Activated CD8-positive, alpha-beta memory T cell treated with anti-CD3 and anti-CD28 coated beads, Interleukin-2, amount 10 ng/mL, durations not matched to agents 7 days and 5 days (primary cell): ENCODE data around the gene SLC12A8. TPM values are rescaled to one million over a fixed set of nuclear protein-coding genes. Genes with fewer than 3 reads are reported as not detected.

ENCODE experiments used
- ATAC-seq: fragments of 150-1000 bp; cut with Tn5 transposase; one replicate; pipeline ENCODE4 v1.10.0; 2021; ENCODE audit warnings: moderate library complexity
- CTCF ChIA-PET: fragments of 350-600 bp; sonication (Branson Sonifier 250); formaldehyde crosslinking; loops from one replicate; lab custom pipeline; 2021; ENCODE audit warnings: antibody characterized with exemption; lab: Charles Lee
- DNase-seq: peaks from one replicate; pipeline ENCODE4 v3.0.0-alpha.2; 2020
- H3K27ac Mint-ChIP-seq: one replicate; pipeline ENCODE4 v1.8.0; 2021; ENCODE audit warnings: mild to moderate bottlenecking, mixed read lengths
- H3K27me3 Mint-ChIP-seq: one replicate; pipeline ENCODE4 v1.8.0; 2021; ENCODE audit warnings: mixed read lengths
- H3K36me3 Mint-ChIP-seq: one replicate; pipeline ENCODE4 v1.8.0; 2021; ENCODE audit warnings: mild to moderate bottlenecking, mixed read lengths
- H3K4me1 Mint-ChIP-seq: one replicate; pipeline ENCODE4 v1.8.0; 2021; ENCODE audit warnings: mixed read lengths
- H3K4me3 Mint-ChIP-seq: one replicate; pipeline ENCODE4 v1.8.0; 2021; ENCODE audit warnings: mild to moderate bottlenecking, moderate library complexity, mixed read lengths
- H3K9me3 Mint-ChIP-seq: one replicate; pipeline ENCODE4 v1.8.0; 2022; ENCODE audit warnings: low read depth, mixed read lengths
- total RNA-seq, 2 experiments: library from RNA; stranded (reverse); gene quantifications; one replicate each; pipeline ENCODE4 v1.2.3, GENCODE V29; 2021

SLC12A8 gene
- total RNA-seq, 2 experiments from 2014 or later: 1.3 to 4.3 TPM

GRCh38 chr3:125112981-125113380 is 99.6 kb downstream of the SLC12A8 start:
- CTCF ChIA-PET: no interaction called here
- Mint-ChIP-seq H3K27ac (no peak overlapping the region), H3K9me3 (no peaks in the 10 kb centered on the region), H3K4me1 (peaks cover 49% of the 10 kb centered on the region), H3K27me3 (peaks cover 6% of the 10 kb centered on the region), H3K36me3 (peaks cover 3% of the 10 kb centered on the region), H3K4me3 (no peak overlapping the region)
- DNase-seq (no peak), ATAC-seq (no peak)

DNA sequence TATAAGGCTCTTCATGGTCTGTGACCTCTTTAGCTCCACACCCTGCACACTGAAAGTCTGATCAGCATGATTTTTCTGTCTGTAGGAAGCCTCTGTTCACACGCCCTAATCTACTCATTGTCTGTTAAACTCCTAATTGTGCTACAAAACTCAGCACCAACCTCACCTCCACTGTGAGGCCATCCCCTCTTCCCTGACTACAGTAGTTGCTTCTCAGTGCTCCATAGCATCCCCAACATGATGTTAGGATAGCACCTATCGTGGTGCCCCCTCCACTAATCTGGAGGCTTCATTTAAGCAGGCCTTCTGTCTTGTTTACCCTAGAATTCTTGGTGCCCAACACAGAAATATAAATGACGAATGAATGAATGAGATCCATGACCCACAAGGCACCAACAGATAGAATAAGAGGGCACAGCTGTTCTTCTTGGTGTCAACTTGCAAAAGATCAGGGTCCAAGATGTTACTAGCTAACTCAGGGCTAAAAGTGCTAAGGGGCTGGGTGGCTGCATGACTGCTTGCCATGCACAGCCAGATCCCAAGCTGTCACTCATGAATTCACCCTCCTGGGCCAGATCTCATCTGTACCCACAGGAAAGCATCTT is 101.6 kb downstream of the SLC12A8 start:
- peaks cover 6% of the 10 kb centered on the region for H3K27me3 Mint-ChIP-seq
- peaks cover 7% of the 10 kb centered on the region for H3K36me3 Mint-ChIP-seq
- no peaks in the 10 kb centered on the region for H3K9me3 Mint-ChIP-seq
- H3K27ac Mint-ChIP-seq: peak overlapping the region; percentile 27
- ATAC-seq: peak; percentile 73
- H3K4me1 Mint-ChIP-seq: peaks cover 45% of the 10 kb centered on the region
- CTCF ChIA-PET: interaction anchor here (1.0 to 1.4 kb wide), 4 partner anchors 8 to 14 kb away, joined by 3 to 5 read pairs (median 4); no protein-coding TSS in a partner anchor
- H3K4me3 Mint-ChIP-seq: no peak overlapping the region
- no peak for DNase-seq

GRCh38 chr3:125110016-125110875 is 102.3 kb downstream of the SLC12A8 start:
- peaks cover 2% of the 10 kb centered on the region for H3K9me3 Mint-ChIP-seq
- H3K27ac Mint-ChIP-seq: peak overlapping the region; percentile 27
- peaks cover 10% of the 10 kb centered on the region for H3K36me3 Mint-ChIP-seq
- CTCF ChIA-PET: interaction anchor here (1.0 to 1.4 kb wide), 3 partner anchors 9 to 15 kb away, joined by 3 to 5 read pairs (median 4); no protein-coding TSS in a partner anchor
- peaks cover 40% of the 10 kb centered on the region for H3K4me1 Mint-ChIP-seq
- ATAC-seq (no peak), DNase-seq (peak; percentile 43)
- no peak overlapping the region for H3K4me3 Mint-ChIP-seq
- H3K27me3 Mint-ChIP-seq: peaks cover 9% of the 10 kb centered on the region

GRCh38 chr3:125109536-125109925 is 103.0 kb downstream of the SLC12A8 start:
- CTCF ChIA-PET: interaction anchor here (1.4 kb wide), 1 partner anchor 10 kb away, joined by 4 read pairs; no protein-coding TSS in a partner anchor
- H3K4me3 Mint-ChIP-seq: no peak overlapping the region
- ATAC-seq: no peak

DNA sequence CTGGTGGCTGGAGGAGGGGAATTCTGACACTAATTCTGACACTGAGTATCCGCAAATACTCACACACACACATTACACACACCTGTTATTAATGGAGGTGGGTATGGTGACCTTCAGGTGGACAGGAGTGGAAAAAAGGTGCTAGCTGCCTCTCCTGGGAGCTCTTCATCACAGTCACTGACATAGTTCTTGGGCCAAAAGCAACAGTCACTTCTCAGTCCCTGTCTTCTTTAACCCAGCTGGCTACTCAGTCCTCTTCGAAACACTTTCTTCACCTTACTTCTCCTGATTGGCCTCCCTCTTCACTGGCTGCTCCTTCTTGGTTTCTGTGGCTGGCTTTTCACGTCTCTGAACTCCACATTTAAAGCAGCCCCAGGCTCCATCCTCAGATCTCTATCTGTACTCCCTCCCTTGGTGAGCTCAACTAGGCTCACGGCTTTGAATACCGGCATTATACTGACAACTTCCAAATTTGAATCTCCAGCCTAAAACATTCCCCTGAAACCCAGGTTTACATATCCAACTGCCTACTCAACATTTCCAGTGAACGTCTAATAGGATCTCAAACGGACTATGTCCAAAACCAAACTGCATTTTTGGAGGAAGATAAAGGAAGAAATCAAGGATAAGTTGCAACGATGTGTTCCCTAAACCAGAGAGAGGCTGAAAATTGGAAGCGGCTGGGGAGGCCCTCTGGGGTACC is 103.6 kb downstream of the SLC12A8 start:
- peaks cover 14% of the 10 kb centered on the region for H3K36me3 Mint-ChIP-seq
- peaks cover 18% of the 10 kb centered on the region for H3K27me3 Mint-ChIP-seq
- H3K4me1 Mint-ChIP-seq: peaks cover 41% of the 10 kb centered on the region
- DNase-seq: no peak
- H3K9me3 Mint-ChIP-seq: peaks cover 4% of the 10 kb centered on the region
- H3K27ac Mint-ChIP-seq: no peak overlapping the region
- ATAC-seq: no peak
- CTCF ChIA-PET: no interaction called here
- H3K4me3 Mint-ChIP-seq: no peak overlapping the region

More at GRCh38 chr3:125109536-125109925, 103.0 kb downstream of the SLC12A8 start:
- Mint-ChIP-seq H3K9me3 (peaks cover 4% of the 10 kb centered on the region), H3K27ac (no peak overlapping the region), H3K36me3 (peaks cover 14% of the 10 kb centered on the region), H3K27me3 (peaks cover 15% of the 10 kb centered on the region), H3K4me1 (peaks cover 41% of the 10 kb centered on the region)
- no peak for DNase-seq

GRCh38 chr3:125107861-125108567 is 104.5 kb downstream of the SLC12A8 start:
- H3K4me3 Mint-ChIP-seq: no peak overlapping the region
- ATAC-seq (no peak), DNase-seq (no peak)
- peaks cover 14% of the 10 kb centered on the region for H3K36me3 Mint-ChIP-seq
- H3K4me1 Mint-ChIP-seq: peaks cover 41% of the 10 kb centered on the region
- H3K27me3 Mint-ChIP-seq: peaks cover 22% of the 10 kb centered on the region
- CTCF ChIA-PET: no interaction called here
- no peak overlapping the region for H3K27ac Mint-ChIP-seq
- peaks cover 4% of the 10 kb centered on the region for H3K9me3 Mint-ChIP-seq

DNA sequence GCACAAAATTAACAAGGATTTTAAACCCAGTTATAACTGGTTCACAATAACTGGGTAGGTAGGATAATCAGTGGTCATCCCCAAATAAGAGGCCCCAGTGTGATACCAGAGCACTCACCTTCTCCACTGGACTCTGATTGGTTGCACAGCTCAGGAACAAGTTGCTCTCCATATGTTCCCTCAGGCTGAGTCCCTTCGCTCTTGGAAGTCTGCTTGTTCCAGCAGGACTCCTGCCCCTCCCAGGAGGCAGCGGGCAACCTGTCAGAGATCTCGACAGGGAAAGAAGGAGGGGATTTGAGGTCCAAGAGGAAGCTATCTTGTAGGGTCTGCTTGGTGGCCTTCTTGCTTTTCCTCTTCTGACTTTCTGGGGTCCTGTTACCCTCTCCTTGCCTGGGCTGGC is 105.2 kb downstream of the SLC12A8 start:
- Mint-ChIP-seq H3K4me3 (no peak overlapping the region), H3K9me3 (peaks cover 4% of the 10 kb centered on the region), H3K27me3 (peaks cover 23% of the 10 kb centered on the region), H3K4me1 (peaks cover 41% of the 10 kb centered on the region), H3K36me3 (peaks cover 13% of the 10 kb centered on the region), H3K27ac (no peak overlapping the region)
- CTCF ChIA-PET: interaction anchor here (1.0 kb wide), 1 partner anchor 18 kb away, joined by 3 read pairs; no protein-coding TSS in a partner anchor
- no peak for ATAC-seq
- DNase-seq: no peak

GRCh38 chr3:125105116-125105515 is 107.4 kb downstream of the SLC12A8 start:
- no peak for DNase-seq
- no peak overlapping the region for H3K27ac Mint-ChIP-seq
- H3K4me1 Mint-ChIP-seq: peaks cover 27% of the 10 kb centered on the region
- no peak for ATAC-seq
- CTCF ChIA-PET: interaction anchor here (1.5 kb wide), 1 partner anchor 204 kb away, joined by 3 read pairs; no protein-coding TSS in a partner anchor
- peaks cover 4% of the 10 kb centered on the region for H3K9me3 Mint-ChIP-seq
- peaks cover 11% of the 10 kb centered on the region for H3K36me3 Mint-ChIP-seq
- H3K27me3 Mint-ChIP-seq: peaks cover 28% of the 10 kb centered on the region
- H3K4me3 Mint-ChIP-seq: no peak overlapping the region

GRCh38 chr3:125104639-125105038 is 107.9 kb downstream of the SLC12A8 start:
- peaks cover 22% of the 10 kb centered on the region for H3K4me1 Mint-ChIP-seq
- CTCF ChIA-PET: interaction anchor here (1.5 kb wide), 1 partner anchor 204 kb away, joined by 3 read pairs; no protein-coding TSS in a partner anchor
- peaks cover 6% of the 10 kb centered on the region for H3K9me3 Mint-ChIP-seq
- DNase-seq (no peak), ATAC-seq (no peak)
- peaks cover 28% of the 10 kb centered on the region for H3K27me3 Mint-ChIP-seq
- H3K36me3 Mint-ChIP-seq: peaks cover 14% of the 10 kb centered on the region
- H3K27ac Mint-ChIP-seq: no peak overlapping the region
- no peak overlapping the region for H3K4me3 Mint-ChIP-seq

DNA sequence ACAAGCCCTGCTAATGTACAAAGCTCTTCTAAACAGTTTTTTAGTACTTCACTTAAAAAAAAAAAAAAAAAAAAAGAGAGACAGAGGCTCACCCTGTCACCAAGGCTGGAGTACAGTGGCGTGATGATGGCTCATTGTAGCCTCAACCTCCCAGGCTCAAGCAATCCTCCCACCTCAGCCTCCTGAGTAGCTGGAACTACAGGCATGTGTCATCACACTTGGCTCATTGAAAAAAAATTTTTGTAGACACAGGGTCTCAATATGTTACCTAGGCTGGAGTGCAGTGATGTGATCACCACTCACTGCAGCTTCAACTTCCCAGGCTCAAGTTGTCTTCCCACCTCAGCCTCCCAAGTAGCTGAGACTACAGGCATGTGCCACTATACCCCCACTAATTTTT is 109.1 kb downstream of the SLC12A8 start:
- no peak for DNase-seq
- peaks cover 28% of the 10 kb centered on the region for H3K27me3 Mint-ChIP-seq

GRCh38 chr3:125102470-125102869 is 110.1 kb downstream of the SLC12A8 start:
- H3K27me3 Mint-ChIP-seq: peaks cover 31% of the 10 kb centered on the region
- H3K36me3 Mint-ChIP-seq: peaks cover 17% of the 10 kb centered on the region
- no peak overlapping the region for H3K4me3 Mint-ChIP-seq
- CTCF ChIA-PET: no interaction called here
- DNase-seq: no peak
- H3K9me3 Mint-ChIP-seq: peaks cover 6% of the 10 kb centered on the region
- H3K4me1 Mint-ChIP-seq: peaks cover 5% of the 10 kb centered on the region
- no peak overlapping the region for H3K27ac Mint-ChIP-seq
- no peak for ATAC-seq

More for the DNA sequence above, 109.1 kb downstream of the SLC12A8 start:
- ATAC-seq: no peak
- CTCF ChIA-PET: interaction anchor here (0.9 kb wide), 1 partner anchor 482 kb away, joined by 3 read pairs; no protein-coding TSS in a partner anchor
- no peak overlapping the region for H3K4me3 Mint-ChIP-seq
- peaks cover 6% of the 10 kb centered on the region for H3K9me3 Mint-ChIP-seq
- no peak overlapping the region for H3K27ac Mint-ChIP-seq
- H3K36me3 Mint-ChIP-seq: peaks cover 17% of the 10 kb centered on the region
- peaks cover 11% of the 10 kb centered on the region for H3K4me1 Mint-ChIP-seq

DNA sequence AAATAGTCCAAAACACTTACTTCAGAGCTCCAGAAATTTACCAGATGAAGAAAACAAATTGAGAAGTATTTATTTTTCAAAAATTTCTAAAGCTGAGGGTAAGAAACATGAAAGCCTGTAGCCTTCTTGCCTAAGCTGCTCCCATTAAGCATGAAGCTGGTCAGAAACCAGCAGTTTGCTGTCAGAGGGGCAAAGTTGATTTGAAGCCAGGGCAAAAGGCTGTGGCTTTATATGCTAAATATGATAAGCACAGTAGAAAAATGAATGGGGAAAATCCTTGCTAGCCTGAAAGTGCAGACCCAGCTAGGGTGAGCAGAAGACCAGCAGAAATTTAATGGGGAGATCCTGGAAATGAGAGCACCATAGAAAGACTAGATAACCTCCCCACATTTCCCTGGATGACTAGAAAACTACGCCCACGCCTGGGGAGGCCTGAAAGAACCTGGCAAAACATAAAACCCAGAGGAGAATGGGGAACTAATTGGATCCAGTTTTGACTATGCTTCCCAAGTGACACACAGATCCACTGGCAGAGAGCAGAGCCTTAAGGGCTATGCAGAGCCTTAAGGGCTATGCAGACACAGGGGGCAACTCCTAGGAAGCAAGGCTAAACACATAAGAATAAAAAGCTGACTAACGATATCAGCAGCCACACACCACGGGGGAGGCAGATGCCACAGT is 113.8 kb downstream of the SLC12A8 start:
- H3K4me3 Mint-ChIP-seq: no peak overlapping the region
- ATAC-seq: no peak
- CTCF ChIA-PET: interaction anchor here (1.7 kb wide), 1 partner anchor 11 kb away, joined by 4 read pairs; no protein-coding TSS in a partner anchor
- peaks cover 17% of the 10 kb centered on the region for H3K27me3 Mint-ChIP-seq
- no peak for DNase-seq
- peaks cover 6% of the 10 kb centered on the region for H3K36me3 Mint-ChIP-seq
- no peaks in the 10 kb centered on the region for H3K4me1 Mint-ChIP-seq
- H3K9me3 Mint-ChIP-seq: peaks cover 3% of the 10 kb centered on the region
- H3K27ac Mint-ChIP-seq: no peak overlapping the region
